HG03159 (cell line): ENCODE measurements around the gene OPCML.

Source experiments
- ATAC-seq: cut with Tn5 transposase; IDR thresholded peaks from one replicate; pipeline ENCODE4 v1.9.1; 2021; ENCODE audit warnings: mild to moderate bottlenecking, moderate library complexity; ENCODE audit not compliant: unreplicated experiment

OPCML gene

GRCh38 chr11:132605825-132606570 is 926.3 kb downstream of the OPCML start:
- ATAC-seq: no peak

- ATAC-seq: no peak
Measured at GRCh38 chr11:132604431-132604830, 927.9 kb downstream of the OPCML start.

- no peak for ATAC-seq
Measured at GRCh38 chr11:132601875-132602274, 930.4 kb downstream of the OPCML start.

- no peak for ATAC-seq
Measured at GRCh38 chr11:132595711-132596134, 936.6 kb downstream of the OPCML start.

GRCh38 chr11:132595246-132595645 is 937.1 kb downstream of the OPCML start:
- ATAC-seq: no peak

- ATAC-seq: no peak
Measured at GRCh38 chr11:132590986-132591385, 941.3 kb downstream of the OPCML start.

GRCh38 chr11:132590554-132590953 is 941.7 kb downstream of the OPCML start:
- ATAC-seq: no peak

GRCh38 chr11:132589791-132590190 is 942.5 kb downstream of the OPCML start:
- ATAC-seq: no peak

- ATAC-seq: no peak
Measured at GRCh38 chr11:132588366-132588765, 943.9 kb downstream of the OPCML start.

- ATAC-seq: no peak
Measured at GRCh38 chr11:132587716-132588115, 944.6 kb downstream of the OPCML start.

- ATAC-seq: no peak
Measured at GRCh38 chr11:132586801-132587200, 945.5 kb downstream of the OPCML start.

- ATAC-seq: no peak
Measured at GRCh38 chr11:132579634-132580327, 952.5 kb downstream of the OPCML start.

GRCh38 chr11:132579136-132579535 is 953.2 kb downstream of the OPCML start:
- ATAC-seq: no peak

- ATAC-seq: no peak
Measured at GRCh38 chr11:132578580-132578979, 953.7 kb downstream of the OPCML start.

- ATAC-seq: no peak
Measured at GRCh38 chr11:132576706-132577105, 955.6 kb downstream of the OPCML start.

GRCh38 chr11:132564091-132564885 is 968.0 kb downstream of the OPCML start:
- no peak for ATAC-seq

GRCh38 chr11:132563050-132563449 is 969.3 kb downstream of the OPCML start:
- no peak for ATAC-seq

GRCh38 chr11:132561937-132562336 is 970.4 kb downstream of the OPCML start:
- no peak for ATAC-seq

GRCh38 chr11:132559331-132560036 is 972.8 kb downstream of the OPCML start:
- ATAC-seq: no peak

- ATAC-seq: no peak
Measured at GRCh38 chr11:132556316-132556715, 976.0 kb downstream of the OPCML start.

GRCh38 chr11:132555617-132556016 is 976.7 kb downstream of the OPCML start:
- no peak for ATAC-seq
